T-helper 9 cell (primary cell): ENCODE results near the gene COBLL1.
"Not testable (repeated sequence)": the region's sequence is repeated elsewhere in the genome, so short reads cannot be mapped to it uniquely, and the experiment has no call there.

Source experiments
- DNase-seq: peaks from one replicate; pipeline ENCODE4 v3.0.0-alpha.2; 2020
- total RNA-seq, 2 donors: gene quantifications; one replicate each; lab custom pipeline; 2026; lab: John Stamatoyannopoulos, UW

Gene COBLL1
- 0 reads per million in 2 donors for total RNA-seq

GRCh38 chr2:164841719-164842623 is at the start of gene COBLL1:
TSS of gene COBLL1 (minus strand) at chr2:164841823. CDS start at chr2:164841196, 627 bp downstream.
- peak; percentile 3 for DNase-seq

GRCh38 chr2:164890544-164890943 is 48.9 kb upstream of the COBLL1 start:
- DNase-seq: no peak

GRCh38 chr2:164888592-164888991 is 47.0 kb upstream of the COBLL1 start:
- DNase-seq: no peak

- no peak for DNase-seq
These were observed 46.0 kb upstream of the COBLL1 start for GRCh38 chr2:164887434-164888144.

GRCh38 chr2:164882276-164882675 is 40.7 kb upstream of the COBLL1 start:
- DNase-seq: no peak

GRCh38 chr2:164881524-164881923 is 39.9 kb upstream of the COBLL1 start:
- DNase-seq: no peak

- no peak for DNase-seq
These were observed 38.4 kb upstream of the COBLL1 start for GRCh38 chr2:164879901-164880535.

- no peak for DNase-seq
These were observed 36.3 kb upstream of the COBLL1 start for GRCh38 chr2:164877927-164878326.

- no peak for DNase-seq
These were observed 35.5 kb upstream of the COBLL1 start for GRCh38 chr2:164877169-164877568.

GRCh38 chr2:164875334-164876205 is 33.9 kb upstream of the COBLL1 start:
- DNase-seq: no peak

GRCh38 chr2:164873210-164873908 is 31.7 kb upstream of the COBLL1 start:
- DNase-seq: no peak

- DNase-seq: no peak
These were observed 29.8 kb upstream of the COBLL1 start for GRCh38 chr2:164871404-164871803.

- DNase-seq: no peak
These were observed 27.8 kb upstream of the COBLL1 start for GRCh38 chr2:164869420-164869772.

- DNase-seq: no peak
These were observed 27.2 kb upstream of the COBLL1 start for GRCh38 chr2:164868563-164869419.

GRCh38 chr2:164867779-164868397 is 26.3 kb upstream of the COBLL1 start:
- no peak for DNase-seq

GRCh38 chr2:164866381-164866780 is 24.8 kb upstream of the COBLL1 start:
- DNase-seq: not testable (repeated sequence)

- DNase-seq: no peak
These were observed 19.0 kb upstream of the COBLL1 start for GRCh38 chr2:164860694-164861042.

- not testable (repeated sequence) for DNase-seq
These were observed 18.5 kb upstream of the COBLL1 start for GRCh38 chr2:164859906-164860693.

GRCh38 chr2:164859251-164859818 is 17.7 kb upstream of the COBLL1 start:
- DNase-seq: no peak
